Stimulated activated CD8-positive, alpha-beta memory T cell treated with anti-CD3 and anti-CD28 coated beads, Interleukin-7, amount 100 ng/mL, for 48 hours (primary cell): ENCODE data around the gene WASF2.
"Not testable (repeated sequence)": the region's sequence is repeated elsewhere in the genome, so short reads cannot be mapped to it uniquely, and the experiment has no call there.

Source experiments
- DNase-seq, 2 donors: peaks; one replicate each; pipeline ENCODE4 v3.0.0-alpha.2; 2020; ENCODE audit warnings: low read depth in 1 of 2; ENCODE audit errors: extremely low read depth in 1 of 2

Gene WASF2

DNA sequence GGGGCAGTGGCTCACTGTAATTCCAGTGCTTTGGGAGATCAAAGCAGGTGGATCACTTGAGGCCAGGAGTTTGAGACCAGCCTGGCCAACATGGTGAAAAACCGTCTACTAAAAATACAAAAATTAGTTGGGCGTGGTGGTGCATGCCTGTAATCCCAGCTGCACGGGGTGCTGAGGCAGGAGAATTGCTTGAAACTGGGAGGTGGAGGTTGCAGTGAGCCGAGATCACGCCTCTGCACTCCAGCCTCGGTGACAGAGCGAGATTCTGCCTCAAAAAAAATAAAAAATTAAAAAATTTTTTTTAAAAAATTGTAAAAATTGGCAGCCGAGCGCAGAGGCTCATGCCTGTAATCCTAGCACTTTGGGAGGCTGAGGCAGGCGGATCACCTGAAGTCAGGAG lies 31.4 kb downstream of the WASF2 start:
- DNase-seq, result not testable (repeated sequence)

DNA sequence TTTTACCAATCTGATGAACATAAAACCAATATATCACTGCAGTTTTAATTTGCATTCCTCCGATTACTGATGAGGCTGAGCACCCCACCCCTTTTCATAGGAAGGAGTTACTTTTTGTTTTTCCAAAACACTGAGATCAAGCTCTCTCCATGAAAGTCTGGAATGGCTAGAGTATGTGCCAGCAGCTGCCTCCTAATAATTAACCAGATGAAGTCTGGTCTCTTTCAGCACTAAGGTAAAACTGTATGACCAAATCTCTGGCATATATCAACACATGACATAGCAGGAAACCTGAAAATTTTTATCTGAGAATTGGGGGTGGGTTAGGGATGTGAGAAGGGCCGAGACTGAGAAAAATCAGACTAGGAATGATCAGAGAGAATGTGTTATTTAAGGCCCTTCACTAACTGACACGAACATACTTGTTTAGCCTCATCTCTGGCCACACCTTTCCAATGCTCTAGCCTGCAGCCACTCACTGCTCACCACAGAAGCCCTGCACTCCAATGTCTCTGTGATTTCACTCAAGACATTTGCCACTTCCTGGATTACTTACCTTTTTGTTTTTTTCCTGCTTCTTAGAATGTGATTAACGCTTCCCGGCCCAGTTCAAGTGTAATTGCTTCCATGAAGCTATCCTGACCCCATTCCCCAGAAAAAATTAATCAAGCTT lies 34.7 kb downstream of the WASF2 start:
- DNase-seq, result no peak

DNA sequence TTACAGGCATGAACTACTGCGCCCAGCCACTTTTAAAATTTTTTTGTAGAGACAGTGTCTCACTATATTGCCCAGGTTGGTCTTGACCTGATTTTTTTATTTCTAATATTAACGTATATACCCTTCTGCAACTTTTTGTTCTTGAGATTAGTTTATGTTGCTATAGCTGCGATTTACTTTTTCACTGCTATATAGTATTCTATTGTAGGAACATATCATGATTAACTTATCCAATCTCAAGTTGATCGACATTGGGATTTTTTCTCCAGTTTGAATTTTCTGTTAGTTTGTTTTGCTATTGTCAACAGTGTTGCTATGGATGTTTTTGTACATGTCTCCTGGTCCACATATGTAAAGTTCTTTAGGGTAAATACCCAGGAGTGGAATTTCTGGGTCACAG lies 35.4 kb downstream of the WASF2 start:
- no peak for DNase-seq

DNA sequence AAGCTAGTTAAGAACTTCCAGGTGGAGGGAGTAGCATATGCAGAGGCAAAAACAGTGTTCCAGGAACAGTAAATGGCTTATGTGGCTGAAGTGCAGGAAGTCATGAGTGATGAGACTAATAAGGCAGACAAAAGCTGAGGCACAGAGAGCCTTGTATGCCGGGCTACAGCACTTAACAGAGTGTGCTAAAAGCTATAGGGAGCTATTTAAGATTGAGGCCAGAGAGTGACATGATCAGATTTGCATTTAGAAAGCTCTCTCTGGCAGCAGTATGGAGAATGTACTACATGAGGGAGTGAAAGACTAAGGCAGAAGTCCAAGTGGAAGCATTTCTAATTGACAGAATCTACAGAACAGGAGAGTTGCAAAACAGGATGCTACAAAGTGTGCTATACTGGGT lies 38.6 kb downstream of the WASF2 start:
- DNase-seq, result no peak

DNA sequence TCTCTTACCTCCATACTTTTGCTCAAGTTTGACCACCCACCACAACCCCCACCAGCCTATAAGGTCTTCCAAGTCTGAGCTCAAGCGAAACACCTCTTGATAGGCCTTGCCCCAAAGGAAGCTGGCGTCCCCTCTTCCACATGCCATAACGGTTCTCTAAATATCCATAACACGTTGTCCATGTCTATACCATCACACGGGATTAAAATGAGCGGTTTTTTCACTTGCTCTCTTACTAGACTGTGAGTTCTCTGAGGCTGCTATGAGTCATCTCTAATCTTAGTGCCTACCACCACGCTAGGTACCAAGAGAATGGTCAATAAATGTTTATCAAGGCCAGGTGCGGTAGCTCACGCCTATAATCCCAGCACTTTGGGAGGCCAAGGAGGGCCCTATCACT lies 41.0 kb downstream of the WASF2 start:
- DNase-seq, result no peak

DNA sequence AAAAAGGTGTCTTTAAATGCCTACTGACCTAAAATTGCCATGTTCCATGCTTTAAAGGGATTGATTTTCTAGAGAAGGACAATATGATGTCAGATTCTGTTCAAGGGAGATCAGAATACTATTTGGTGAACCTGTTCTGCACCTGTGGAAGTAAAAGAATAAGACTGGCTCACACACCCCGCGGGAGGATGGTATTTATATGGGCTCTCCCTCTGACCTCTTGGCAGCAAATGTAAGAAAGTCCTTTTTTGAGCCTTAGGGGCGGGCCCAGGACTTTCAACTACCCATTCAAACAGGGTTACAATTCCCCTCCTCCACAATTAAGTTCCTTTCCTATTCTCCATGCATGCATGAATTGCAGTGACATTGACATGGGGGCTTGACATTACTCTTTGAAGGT lies 42.1 kb downstream of the WASF2 start:
- no peak for DNase-seq

DNA sequence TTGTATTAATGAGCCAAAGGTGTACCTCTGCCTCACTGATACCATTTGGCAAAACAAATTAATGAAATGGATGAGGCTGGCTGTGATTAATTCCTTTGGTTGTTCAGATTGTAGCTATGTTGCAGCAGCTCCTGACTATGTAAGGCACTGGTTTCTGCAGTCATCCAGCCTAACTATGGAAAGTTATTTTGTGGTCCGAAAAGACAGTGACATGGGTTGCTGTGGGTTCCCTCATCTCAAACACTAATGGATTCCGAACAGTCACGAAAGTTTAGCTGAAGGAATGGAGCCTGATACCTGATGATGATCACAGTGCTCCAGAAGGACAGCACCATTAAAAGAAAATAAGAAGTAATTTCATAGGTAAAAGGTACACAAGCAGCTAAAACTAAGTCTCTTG lies 42.6 kb downstream of the WASF2 start:
- DNase-seq, result no peak

DNA sequence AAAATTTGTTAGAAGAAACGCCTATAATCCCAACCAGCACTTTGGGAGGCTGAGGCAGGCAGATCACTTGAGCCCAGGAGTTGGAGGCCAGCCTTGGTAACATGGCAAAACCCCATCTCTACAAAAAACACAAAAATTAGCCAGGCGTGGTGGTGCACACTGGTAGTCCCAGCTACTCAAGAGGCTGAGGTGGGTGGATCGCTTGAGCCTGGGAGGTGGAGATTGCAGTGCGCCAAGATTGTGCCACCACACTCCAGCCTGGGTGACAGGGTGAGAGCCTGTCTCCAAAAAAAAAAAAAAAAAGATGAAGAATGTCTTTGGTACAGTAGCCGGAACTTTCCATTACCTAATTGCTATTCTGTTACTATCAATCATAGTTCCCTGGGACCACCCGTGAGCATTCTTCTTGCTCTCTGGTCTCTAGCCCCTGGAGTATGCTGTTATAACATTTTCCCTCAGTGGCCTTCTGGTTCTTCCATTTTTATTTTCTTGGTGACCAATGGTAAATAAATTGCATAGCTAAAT lies 43.4 kb downstream of the WASF2 start:
- no peak for DNase-seq

DNA sequence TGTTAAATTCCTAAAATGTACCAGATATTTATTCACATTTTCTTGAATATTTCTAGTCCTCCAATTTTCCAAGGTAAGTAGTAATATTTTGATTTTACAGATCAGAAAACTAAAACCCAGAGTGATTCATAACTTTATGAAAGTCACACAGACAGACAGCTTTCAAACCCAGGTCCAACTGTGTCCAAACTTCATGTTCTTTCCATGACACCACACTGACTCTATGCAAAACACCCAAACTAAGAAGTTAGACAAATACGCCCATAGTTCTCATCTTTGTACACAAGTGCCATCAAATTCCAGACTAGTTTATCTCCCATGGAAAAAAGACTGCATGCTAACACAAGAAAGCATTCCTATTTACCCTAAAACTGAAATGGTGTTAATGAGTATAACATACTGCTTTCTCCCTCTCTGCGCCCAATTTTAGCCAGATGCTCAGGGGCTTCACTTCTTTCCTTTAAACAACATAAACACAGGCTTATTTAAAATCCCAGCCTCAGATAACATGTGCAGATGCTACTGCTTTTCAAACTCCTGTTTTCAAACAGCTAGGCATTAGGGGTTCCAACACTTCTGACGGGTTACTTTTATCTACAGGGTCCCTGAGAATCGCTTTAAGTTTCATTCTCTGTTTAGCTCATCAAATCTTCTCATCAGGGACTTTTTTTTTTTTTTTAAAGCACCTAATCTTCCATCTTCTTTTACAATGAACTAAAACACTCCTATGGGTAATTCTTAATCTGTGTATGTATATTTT lies 44.6 kb downstream of the WASF2 start:
- DNase-seq, result no peak

DNA sequence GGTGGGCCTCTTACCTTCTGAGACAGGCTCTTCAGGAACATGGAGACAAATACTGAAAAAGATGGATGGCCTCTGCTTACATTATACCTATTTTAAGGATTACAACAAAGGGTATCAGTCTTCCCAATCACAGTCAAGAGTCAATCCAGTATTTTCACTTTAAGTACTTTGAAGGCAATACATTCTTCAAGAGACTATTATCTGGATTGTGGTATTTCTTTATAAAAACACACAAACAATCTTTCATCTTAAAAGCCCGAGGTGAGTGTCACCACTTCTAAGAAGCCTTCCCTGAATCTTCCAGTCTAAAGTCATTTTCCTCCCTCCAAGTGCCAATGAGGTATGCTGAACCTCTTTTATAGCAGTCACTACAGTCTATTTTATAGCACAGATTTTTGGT lies 45.3 kb downstream of the WASF2 start:
- DNase-seq, result no peak

DNA sequence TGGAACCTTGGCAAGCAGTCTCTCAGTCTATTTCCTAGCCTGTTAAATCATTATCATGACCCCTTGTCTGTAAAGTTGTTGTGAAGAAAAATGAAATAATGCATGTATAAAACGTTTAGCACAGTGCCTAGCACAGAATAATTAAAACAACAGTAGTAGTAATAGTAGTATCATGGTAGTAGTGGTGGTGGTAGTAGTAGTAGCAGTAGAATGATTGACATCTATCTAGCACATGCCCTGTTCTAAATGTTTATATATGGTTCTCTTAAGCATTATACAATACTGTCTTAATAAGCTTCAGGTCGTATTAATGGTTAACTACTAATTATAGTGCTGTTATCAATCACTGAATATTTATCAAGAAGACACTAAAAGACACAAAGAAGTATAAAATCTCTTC lies 50.8 kb downstream of the WASF2 start:
- no peak for DNase-seq

DNA sequence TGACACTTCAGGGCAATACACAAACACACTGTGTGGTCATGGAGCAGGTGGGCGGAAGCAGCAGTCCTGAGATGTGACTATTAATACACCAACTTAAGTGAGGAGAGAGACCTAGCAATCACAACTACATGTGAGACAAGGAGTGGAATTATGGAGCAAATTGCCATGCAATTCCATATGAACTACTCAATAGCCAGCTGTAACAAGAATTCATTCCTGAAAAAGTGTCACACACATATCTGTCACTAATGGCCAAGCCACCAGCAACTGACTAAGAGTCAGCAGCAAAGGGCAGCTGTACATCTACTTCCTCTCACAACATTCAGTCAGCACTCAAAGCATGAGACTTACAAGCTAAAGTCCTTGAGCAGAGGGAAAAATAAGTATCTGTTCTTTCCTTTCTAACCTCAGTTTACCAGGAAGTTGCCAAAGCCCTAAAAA lies 51.3 kb downstream of the WASF2 start:
- no peak for DNase-seq

DNA sequence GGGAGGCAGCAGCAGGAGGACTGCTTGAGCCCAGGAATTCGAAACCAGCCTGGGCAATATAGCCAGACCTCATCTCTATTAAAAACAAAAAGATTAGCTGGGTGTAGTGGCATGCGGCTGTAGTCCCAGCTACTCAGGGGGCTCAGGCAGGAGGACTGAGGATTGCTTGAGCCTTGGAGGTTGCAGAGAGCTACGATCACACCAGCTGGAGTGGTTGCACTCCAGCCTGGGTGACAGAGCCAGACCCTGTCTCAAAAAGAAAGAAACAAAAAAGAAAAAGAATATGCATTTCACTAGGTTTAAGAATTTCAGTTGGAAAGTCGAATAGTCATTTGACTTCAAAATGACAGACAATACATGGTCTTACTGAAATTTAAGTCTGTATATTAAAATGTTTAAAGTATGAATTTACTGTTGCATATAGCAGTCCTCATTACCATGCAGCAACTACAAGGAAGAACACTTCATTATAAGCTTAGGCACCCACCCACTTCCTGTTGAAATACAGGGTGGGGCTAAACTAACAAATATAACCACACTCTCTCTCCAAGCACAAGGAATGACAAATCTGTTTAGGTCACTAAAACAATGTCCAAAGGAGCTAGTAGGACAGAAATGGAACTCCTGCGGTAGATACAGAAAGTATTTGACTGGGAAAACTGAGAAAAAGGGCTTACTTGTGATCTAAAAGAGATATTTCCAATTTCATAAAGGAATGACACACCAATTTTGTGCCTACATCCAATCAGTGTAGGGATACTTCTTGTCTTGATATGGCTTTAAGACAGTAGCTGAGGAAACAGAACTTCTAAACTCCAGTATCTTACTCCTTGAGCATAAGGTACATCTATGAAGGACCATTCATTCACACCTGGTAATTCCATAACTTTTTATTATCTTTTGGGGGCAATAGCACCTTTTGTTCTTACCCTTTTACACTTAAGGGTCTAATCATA lies 53.5 kb downstream of the WASF2 start:
- DNase-seq, result no peak

DNA sequence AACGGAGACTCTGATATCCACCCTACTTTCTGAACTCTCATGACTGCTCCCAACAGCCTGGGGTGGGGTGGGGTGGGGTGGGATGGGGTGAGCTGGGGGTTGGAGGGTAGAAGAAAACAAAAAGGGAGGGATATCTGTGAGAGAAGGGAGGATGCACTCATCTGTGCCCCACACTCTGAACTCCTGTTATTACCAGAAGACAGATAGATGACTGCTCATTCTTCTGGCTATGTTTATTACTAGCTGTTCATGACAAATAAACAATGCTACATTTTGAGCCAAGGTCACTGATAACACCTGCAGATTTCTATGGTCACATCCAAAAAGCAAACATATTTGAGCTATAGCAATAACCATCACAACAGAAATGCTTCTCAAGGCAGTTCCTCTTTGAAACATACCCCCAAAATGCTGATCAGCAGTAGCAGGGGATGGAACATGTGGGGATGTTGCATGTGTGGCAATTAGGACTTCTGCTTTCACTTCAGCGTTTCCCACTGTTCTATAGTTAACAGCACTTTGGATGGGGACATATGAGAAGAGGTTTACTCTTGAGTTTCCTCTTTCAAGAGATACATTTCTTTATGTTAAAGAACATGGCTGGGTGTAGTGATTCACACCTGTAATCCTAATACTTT lies 54.3 kb downstream of the WASF2 start:
- DNase-seq, result no peak

DNA sequence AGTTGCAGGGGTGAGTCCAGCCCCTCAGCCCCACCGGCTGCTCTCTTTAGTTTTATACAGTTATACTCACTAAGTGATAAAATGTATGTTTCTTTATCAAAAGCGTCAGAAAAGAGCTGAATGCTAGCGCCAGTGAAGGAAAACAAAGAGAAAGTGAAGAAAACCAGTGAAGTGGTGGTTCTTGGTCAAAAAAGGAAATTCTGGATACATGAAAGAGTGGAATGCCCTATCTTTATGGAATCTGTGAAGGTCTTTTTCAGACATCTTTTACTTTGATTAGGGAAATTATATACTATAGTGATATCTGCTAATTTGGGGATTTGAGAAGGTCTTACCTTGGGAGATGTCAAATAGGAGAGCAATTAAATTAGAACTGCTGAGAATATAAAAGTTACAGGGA lies 56.3 kb downstream of the WASF2 start:
- no peak for DNase-seq

DNA sequence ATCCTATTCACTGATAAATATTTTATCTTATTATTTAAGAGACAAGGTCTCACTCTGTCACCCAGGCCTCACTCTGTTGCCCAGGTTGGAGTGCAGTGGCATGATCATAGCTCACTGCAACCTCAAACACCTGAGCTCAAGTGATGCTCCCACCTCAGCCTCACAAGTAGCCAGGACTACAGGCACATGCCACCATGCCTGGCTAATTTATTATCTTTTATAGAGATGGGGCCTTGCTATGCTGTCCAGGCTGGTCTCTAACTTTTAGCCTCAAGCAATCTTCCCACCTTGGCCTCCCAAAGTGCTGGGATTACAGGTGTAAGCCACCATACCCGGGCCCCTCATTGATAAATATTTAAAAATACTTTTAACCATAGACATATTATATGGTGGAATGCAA lies 57.2 kb downstream of the WASF2 start:
- not testable (repeated sequence) for DNase-seq

DNA sequence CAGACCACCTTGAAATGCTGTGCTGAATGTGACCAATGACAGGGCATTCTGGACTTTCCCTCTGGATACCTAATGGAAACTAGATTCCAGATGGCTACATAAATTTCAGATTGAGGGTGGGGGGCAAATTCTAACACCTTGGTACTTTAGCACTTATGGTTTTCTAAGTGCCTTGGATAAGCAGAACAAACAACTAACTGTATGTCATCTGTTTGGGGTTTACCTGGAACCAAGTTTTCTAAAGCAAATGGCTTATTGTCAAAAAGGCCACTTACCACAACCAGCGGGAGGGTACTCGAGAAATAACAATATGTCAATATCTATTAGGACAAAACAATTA lies 58.4 kb downstream of the WASF2 start:
- DNase-seq, result no peak

DNA sequence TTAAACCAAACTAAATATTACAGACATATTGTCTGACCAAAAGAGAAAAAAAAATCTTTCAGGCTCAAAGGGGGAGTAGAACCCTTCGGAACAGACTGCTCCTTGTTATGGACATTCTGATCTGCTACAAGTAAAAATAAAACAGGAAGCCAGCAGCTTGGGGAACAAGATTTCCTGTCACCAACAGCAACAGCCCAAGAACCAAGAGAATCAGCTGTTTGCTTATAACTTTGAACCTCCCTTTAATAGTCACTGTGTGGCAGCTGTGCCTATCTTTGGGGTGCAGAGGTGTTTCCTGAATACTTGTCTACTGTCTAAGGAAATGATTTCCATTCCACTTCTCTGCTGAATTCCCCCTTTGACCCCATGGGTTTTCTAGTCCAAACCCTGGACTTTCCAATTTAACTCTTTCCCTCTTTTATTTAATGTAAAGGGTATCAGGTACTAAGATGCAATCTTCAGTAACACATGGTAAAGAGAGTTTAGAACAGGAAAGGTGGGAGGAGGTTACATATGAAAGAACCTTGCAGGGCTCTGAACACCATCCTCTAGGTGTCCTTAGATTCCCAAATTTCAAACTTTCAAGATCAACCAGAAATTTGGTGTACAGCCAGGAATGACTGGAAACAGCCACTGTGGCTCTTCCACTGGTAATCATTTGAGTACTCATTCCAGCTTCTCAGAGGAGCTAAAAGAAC lies 58.9 kb downstream of the WASF2 start:
- DNase-seq, result no peak

DNA sequence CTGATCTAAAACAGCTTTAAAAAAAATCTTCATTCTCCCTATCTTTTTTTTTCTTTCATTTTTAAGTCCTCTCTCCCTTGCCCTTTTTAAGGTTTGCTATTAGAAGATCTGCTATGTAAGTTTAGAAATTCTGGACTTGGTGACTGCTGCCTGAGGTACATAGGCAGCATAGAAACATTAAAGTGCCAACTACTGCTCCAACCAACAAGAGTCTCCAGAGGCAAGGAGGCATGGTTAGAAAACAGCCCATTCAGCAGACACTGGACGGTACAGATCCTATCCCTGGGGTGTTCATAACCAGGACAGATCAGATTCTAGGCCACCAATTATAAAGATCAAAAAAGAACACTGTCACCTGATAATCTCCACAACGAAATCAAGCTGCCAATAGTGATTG lies 60.9 kb downstream of the WASF2 start:
- DNase-seq, result no peak

DNA sequence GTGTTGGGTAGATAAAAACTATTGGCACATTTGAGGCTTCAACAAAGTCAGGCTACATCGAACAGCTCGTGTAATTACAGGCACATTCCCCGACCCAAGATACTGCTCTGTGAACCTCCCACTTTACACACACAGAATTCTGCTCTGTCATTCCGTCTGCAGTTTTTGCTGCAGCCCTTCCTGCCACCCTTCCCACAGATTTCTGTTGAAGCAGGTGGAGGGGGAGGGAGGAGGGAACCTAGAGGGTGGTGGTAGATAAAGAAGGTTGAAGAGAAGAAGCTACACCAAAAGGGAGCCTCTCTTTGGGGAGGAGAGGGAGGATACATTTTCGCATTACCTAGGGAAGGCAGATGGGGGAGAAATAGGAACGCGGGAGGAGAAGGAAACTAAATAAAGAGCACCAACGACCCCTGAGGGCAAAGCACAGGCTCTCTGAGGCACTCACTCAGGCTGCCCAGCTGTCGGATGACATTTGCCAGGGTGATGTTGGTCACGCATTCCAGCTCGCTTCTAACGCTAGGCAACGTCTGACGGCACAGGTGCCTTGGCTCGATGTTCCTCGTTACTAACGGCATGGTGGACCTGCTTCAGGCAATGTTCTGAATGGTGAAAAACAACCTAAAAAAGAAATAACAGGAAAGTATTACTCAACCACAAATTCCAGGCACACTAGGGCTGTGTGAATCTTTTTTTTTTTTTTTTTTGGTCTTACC lies 61.5 kb downstream of the WASF2 start:
- no peak for DNase-seq
